Measurements from ENCODE around the gene STK32C.

GRCh38 chr10:132281915-132282666, 25.7 kb downstream of the STK32C start:
- TF ChIP-seq, protein P1, sequence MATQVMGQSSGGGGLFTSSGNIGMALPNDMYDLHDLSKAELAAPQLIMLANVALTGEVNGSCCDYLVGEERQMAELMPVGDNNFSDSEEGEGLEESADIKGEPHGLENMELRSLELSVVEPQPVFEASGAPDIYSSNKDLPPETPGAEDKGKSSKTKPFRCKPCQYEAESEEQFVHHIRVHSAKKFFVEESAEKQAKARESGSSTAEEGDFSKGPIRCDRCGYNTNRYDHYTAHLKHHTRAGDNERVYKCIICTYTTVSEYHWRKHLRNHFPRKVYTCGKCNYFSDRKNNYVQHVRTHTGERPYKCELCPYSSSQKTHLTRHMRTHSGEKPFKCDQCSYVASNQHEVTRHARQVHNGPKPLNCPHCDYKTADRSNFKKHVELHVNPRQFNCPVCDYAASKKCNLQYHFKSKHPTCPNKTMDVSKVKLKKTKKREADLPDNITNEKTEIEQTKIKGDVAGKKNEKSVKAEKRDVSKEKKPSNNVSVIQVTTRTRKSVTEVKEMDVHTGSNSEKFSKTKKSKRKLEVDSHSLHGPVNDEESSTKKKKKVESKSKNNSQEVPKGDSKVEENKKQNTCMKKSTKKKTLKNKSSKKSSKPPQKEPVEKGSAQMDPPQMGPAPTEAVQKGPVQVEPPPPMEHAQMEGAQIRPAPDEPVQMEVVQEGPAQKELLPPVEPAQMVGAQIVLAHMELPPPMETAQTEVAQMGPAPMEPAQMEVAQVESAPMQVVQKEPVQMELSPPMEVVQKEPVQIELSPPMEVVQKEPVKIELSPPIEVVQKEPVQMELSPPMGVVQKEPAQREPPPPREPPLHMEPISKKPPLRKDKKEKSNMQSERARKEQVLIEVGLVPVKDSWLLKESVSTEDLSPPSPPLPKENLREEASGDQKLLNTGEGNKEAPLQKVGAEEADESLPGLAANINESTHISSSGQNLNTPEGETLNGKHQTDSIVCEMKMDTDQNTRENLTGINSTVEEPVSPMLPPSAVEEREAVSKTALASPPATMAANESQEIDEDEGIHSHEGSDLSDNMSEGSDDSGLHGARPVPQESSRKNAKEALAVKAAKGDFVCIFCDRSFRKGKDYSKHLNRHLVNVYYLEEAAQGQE (IDR thresholded peaks at IDR 0.05; ENCODE audit: insufficient read depth in 1 of 2, low read depth in 2 of 2, low read length in 2 of 2), result no peak
- TF ChIP-seq POLR2AphosphoS5 (IDR thresholded peaks at IDR 0.05; ENCODE audit: low read depth, low read length) (no peak), TAF1 (IDR thresholded peaks at IDR 0.05; ENCODE audit: borderline replicate concordance, insufficient read depth, low read length) (no peak), SIN3A (IDR thresholded peaks at IDR 0.05; ENCODE audit: borderline replicate concordance, insufficient read depth, low read length) (no peak), FOXP2 (optimal IDR thresholded peaks at IDR 0.05; ENCODE audit: borderline replicate concordance, extremely low read depth, extremely low read length, insufficient read depth) (no peak)

All from PFSK-1 (cell line).